CD14-positive monocyte (primary cell): Measurements from ENCODE around the gene CYP26C1. TPM values are rescaled to one million over a fixed set of nuclear protein-coding genes. Genes with fewer than 3 reads are reported as not detected.

Experiments used
- DNase-seq, 3 donors: peaks; one replicate each; pipeline ENCODE4 v3.0.0-alpha.2; 2011 to 2022
- H2AFZ ChIP-seq: 2 replicates; pipeline ENCODE4 v1.6.0; 2012; ENCODE audit warnings: mild to moderate bottlenecking, low read depth, low read length, inconsistent platforms; ENCODE audit not compliant: insufficient read depth, poor library complexity, severe bottlenecking
- H3K27ac ChIP-seq, 2 donors: 1 replicate in 1 of 2; 2 replicates in 1 of 2; pipeline ENCODE4 v1.5.1; 2012 to 2013; ENCODE audit warnings: low read length in 2 of 2, control low read depth in 1 of 2, inconsistent platforms in 1 of 2, low read depth in 1 of 2, mild to moderate bottlenecking in 1 of 2
- H3K27me3 ChIP-seq, 2 donors: one replicate each; pipeline versions ENCODE4 v1.6.0 to v1.6.1; 2011 to 2013; ENCODE audit warnings: low read length in 2 of 2; ENCODE audit not compliant: control insufficient read depth in 2 of 2, insufficient read depth in 2 of 2
- H3K36me3 ChIP-seq, 2 donors: replicated peaks in 1 of 2; 1 replicate in 1 of 2; 2 replicates in 1 of 2; pipeline versions ENCODE4 v1.5.1 to v1.6.1; 2012 to 2013; ENCODE audit warnings: low read length in 2 of 2, control low read depth in 1 of 2, inconsistent platforms in 1 of 2, mild to moderate bottlenecking in 1 of 2; ENCODE audit not compliant: insufficient read depth in 2 of 2, control insufficient read depth in 1 of 2
- H3K4me1 ChIP-seq, 2 donors: 1 replicate in 1 of 2; 2 replicates in 1 of 2; pipeline versions ENCODE4 v1.5.1 to v1.6.1; 2012 to 2013; ENCODE audit warnings: low read length in 2 of 2, control low read depth in 1 of 2, inconsistent platforms in 1 of 2, mild to moderate bottlenecking in 1 of 2, moderate library complexity in 1 of 2; ENCODE audit not compliant: insufficient read depth in 2 of 2, control insufficient read depth in 1 of 2
- H3K4me2 ChIP-seq: replicated peaks from 2 replicates; pipeline ENCODE3; 2012; ENCODE audit warnings: low read length, moderate library complexity, mild to moderate bottlenecking; ENCODE audit not compliant: poor library complexity, severe bottlenecking; ENCODE audit errors: extremely low read depth
- H3K4me3 ChIP-seq, 3 experiments: fragments of 200-600 bp in 1 of 3; sonication (generic) in 1 of 3; replicated peaks in 1 of 3; 1 replicate in 2 of 3; 2 replicates in 1 of 3; pipeline ENCODE4 v1.5.1; 2011 to 2013; ENCODE audit warnings: low read length in 3 of 3, mild to moderate bottlenecking in 3 of 3, control low read depth in 2 of 3, low read depth in 2 of 3, inconsistent platforms in 1 of 3, moderate library complexity in 1 of 3
- H3K79me2 ChIP-seq: 2 replicates; pipeline ENCODE4 v1.6.0; 2012; ENCODE audit warnings: mild to moderate bottlenecking, control low read depth, inconsistent platforms, low read length, moderate library complexity; ENCODE audit not compliant: insufficient read depth
- H3K9ac ChIP-seq: 2 replicates; pipeline ENCODE4 v1.6.0; 2017; ENCODE audit warnings: low read length, mild to moderate bottlenecking; ENCODE audit not compliant: insufficient read depth, poor library complexity, severe bottlenecking
- H3K9me3 ChIP-seq, 2 donors: replicated peaks in 1 of 2; 1 replicate in 1 of 2; 2 replicates in 1 of 2; pipeline versions ENCODE4 v1.5.1 to v1.6.1; 2012 to 2013; ENCODE audit warnings: low read length in 2 of 2, control low read depth in 1 of 2; ENCODE audit not compliant: control insufficient read depth in 1 of 2, insufficient read depth in 1 of 2
- H4K20me1 ChIP-seq: 2 replicates; pipeline ENCODE4 v1.6.0; 2012; ENCODE audit warnings: mild to moderate bottlenecking, low read length, control low read depth, moderate library complexity; ENCODE audit not compliant: insufficient read depth
- H3K27ac Mint-ChIP-seq, 7 donors: one replicate each; pipeline ENCODE4 v1.8.0; 2020; ENCODE audit warnings: mild to moderate bottlenecking in 7 of 7, mixed read lengths in 7 of 7, moderate library complexity in 6 of 7, inconsistent platforms in 2 of 7
- H3K27me3 Mint-ChIP-seq, 3 donors: one replicate each; pipeline ENCODE4 v1.8.0; 2021 to 2022; ENCODE audit warnings: low read depth in 3 of 3, mild to moderate bottlenecking in 3 of 3, mixed read lengths in 3 of 3, moderate library complexity in 3 of 3, inconsistent platforms in 1 of 3
- H3K36me3 Mint-ChIP-seq, 2 donors: one replicate each; pipeline ENCODE4 v1.8.0; 2020; ENCODE audit warnings: mixed read lengths in 2 of 2, inconsistent platforms in 1 of 2, mild to moderate bottlenecking in 1 of 2
- H3K4me1 Mint-ChIP-seq: one replicate; pipeline ENCODE4 v1.8.0; 2020; ENCODE audit warnings: mild to moderate bottlenecking, mixed read lengths
- H3K4me3 Mint-ChIP-seq, 2 donors: one replicate each; pipeline ENCODE4 v1.8.0; 2020; ENCODE audit warnings: mild to moderate bottlenecking in 2 of 2, mixed read lengths in 2 of 2, moderate library complexity in 1 of 2
- H3K9me3 Mint-ChIP-seq, 7 donors: one replicate each; pipeline ENCODE4 v1.8.0; 2020 to 2022; ENCODE audit warnings: mixed read lengths in 7 of 7, mild to moderate bottlenecking in 6 of 7, moderate library complexity in 6 of 7, inconsistent platforms in 2 of 7
- CTCF ChIP-seq: fragments of 200-600 bp; IDR thresholded peaks from one replicate; pipeline ENCODE4 v1.8.0; 2022; ENCODE audit warnings: antibody characterized with exemption, mild to moderate bottlenecking
- WGBS: methylation state at CpG from one replicate; pipeline ENCODE4 v1.1.5; 2013; ENCODE audit warnings: missing lambda C conversion rate; ENCODE audit not compliant: insufficient coverage; 5-methylcytosine and 5-hydroxymethylcytosine counted together
- intact Hi-C, 2 donors: fragments of 100-400 bp; cut with micrococcal nuclease; formaldehyde crosslinking; loops; one replicate each; pipeline versions ENCODE4 v1.15.0 to v1.15.1; 2023
- polyA plus RNA-seq, 3 donors: library from polyadenylated mRNA; depleted of rRNA in 1 of 3; unstranded in 2 of 3; stranded (reverse) in 1 of 3; fragments of 300-500 nt in 2 of 3; fragments of >200 nt in 1 of 3; fragmentation: Illumina TruSeq in 2 of 3; gene quantifications; 1 replicate in 2 of 3; 2 replicates in 1 of 3; pipeline ENCODE4 v1.2.3, GENCODE V29; 2012 to 2021

The CYP26C1 gene
- polyA plus RNA-seq, 3 donors = not detected

GRCh38 chr10:93023013-93023650 is 37.5 kb upstream of the CYP26C1 start:
- no peak overlapping the region for H3K27ac ChIP-seq
- no peaks in the 10 kb centered on the region for H3K4me1 ChIP-seq
- Mint-ChIP-seq H3K9me3 (peaks cover 0 to 6% (median 0%) of the 10 kb centered on the region in 7 donors), H3K27me3 (no peaks in the 10 kb centered on the region), H3K36me3 (peaks cover 41 to 48% of the 10 kb centered on the region in 2 donors), H3K4me1 (no peaks in the 10 kb centered on the region), H3K27ac (no peak overlapping the region), H3K4me3 (no peak overlapping the region)
- peaks cover 13 to 47% of the 10 kb centered on the region in 2 donors for H3K36me3 ChIP-seq
- DNase-seq = no peak
- no peaks in the 10 kb centered on the region for H4K20me1 ChIP-seq
- H3K27me3 ChIP-seq = no peaks in the 10 kb centered on the region
- H3K79me2 ChIP-seq = no peaks in the 10 kb centered on the region
- intact Hi-C loops = no loop called here
- WGBS = no CpG with 5 or more reads among the region's 4 CpGs
- H3K4me2 ChIP-seq = no peak overlapping the region
- no peaks in the 10 kb centered on the region for H3K9me3 ChIP-seq
- H2AFZ ChIP-seq = no peak overlapping the region
- TF ChIP-seq CTCF = no peak
- no peak overlapping the region for H3K4me3 ChIP-seq
- H3K9ac ChIP-seq = no peak overlapping the region

- Mint-ChIP-seq H3K4me3 (no peak overlapping the region), H3K9me3 (peaks cover 0 to 6% (median 0%) of the 10 kb centered on the region in 7 donors), H3K36me3 (peaks cover 35 to 44% of the 10 kb centered on the region in 2 donors), H3K27me3 (no peaks in the 10 kb centered on the region), H3K4me1 (no peaks in the 10 kb centered on the region), H3K27ac (no peak overlapping the region)
- no peak for DNase-seq
- WGBS = 100% methylated on average over 1 of the region's 2 CpGs
- no peaks in the 10 kb centered on the region for H3K4me1 ChIP-seq
- no peaks in the 10 kb centered on the region for H4K20me1 ChIP-seq
- no peak overlapping the region for H3K27ac ChIP-seq
- intact Hi-C loops = no loop called here
- H3K4me3 ChIP-seq = no peak overlapping the region
- peaks cover 13 to 37% of the 10 kb centered on the region in 2 donors for H3K36me3 ChIP-seq
- TF ChIP-seq CTCF = no peak
- no peaks in the 10 kb centered on the region for H3K79me2 ChIP-seq
- H3K27me3 ChIP-seq = no peaks in the 10 kb centered on the region
- H3K4me2 ChIP-seq = no peak overlapping the region
- no peak overlapping the region for H2AFZ ChIP-seq
- no peak overlapping the region for H3K9ac ChIP-seq
- H3K9me3 ChIP-seq = no peaks in the 10 kb centered on the region
Observed at GRCh38 chr10:93026072-93026471, 34.5 kb upstream of the CYP26C1 start.
